GM21576 (cell line): ENCODE data around the gene DYNLT4.
A peak's percentile ranks its signal among the peaks of the same experiment; 100 is the strongest.
"Not testable (repeated sequence)": the region's sequence is repeated elsewhere in the genome, so short reads cannot be mapped to it uniquely, and the experiment has no call there.

Source experiments
- ATAC-seq: cut with Tn5 transposase; IDR thresholded peaks from one replicate; pipeline ENCODE4 v1.9.1; 2021; ENCODE audit warnings: mild to moderate bottlenecking, moderate library complexity; ENCODE audit not compliant: unreplicated experiment

DYNLT4 gene

DNA sequence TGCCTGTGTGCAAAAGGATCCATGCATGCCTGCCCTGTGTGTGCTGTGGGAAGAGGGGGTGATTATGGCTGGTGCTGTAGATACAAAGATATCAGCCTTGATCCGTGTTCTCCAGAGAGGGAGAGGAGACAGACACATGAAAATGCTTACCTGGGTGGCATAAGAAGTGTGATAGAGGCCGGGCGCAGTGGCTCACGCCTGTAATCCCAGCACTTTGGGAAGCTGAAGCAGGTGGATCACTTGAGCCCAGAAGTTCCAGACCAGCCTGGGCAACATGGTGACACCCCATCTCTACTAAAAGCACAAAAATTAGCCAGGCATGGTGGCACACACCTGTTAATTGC is 3.6 kb upstream of the DYNLT4 start:
- ATAC-seq, result not testable (repeated sequence)

GRCh38 chr1:44810101-44810761 is 3.1 kb upstream of the DYNLT4 start:
- no peak for ATAC-seq

GRCh38 chr1:44808938-44809917 is 2.1 kb upstream of the DYNLT4 start:
- ATAC-seq, result peak; percentile 40

GRCh38 chr1:44808063-44808937 is 1.1 kb upstream of the DYNLT4 start, which contains the start of gene BTBD19:
BTBD19 (plus strand) TSS chr1:44808523; CDS start chr1:44808821, 298 bp downstream.
- peak; percentile 30 for ATAC-seq

DNA sequence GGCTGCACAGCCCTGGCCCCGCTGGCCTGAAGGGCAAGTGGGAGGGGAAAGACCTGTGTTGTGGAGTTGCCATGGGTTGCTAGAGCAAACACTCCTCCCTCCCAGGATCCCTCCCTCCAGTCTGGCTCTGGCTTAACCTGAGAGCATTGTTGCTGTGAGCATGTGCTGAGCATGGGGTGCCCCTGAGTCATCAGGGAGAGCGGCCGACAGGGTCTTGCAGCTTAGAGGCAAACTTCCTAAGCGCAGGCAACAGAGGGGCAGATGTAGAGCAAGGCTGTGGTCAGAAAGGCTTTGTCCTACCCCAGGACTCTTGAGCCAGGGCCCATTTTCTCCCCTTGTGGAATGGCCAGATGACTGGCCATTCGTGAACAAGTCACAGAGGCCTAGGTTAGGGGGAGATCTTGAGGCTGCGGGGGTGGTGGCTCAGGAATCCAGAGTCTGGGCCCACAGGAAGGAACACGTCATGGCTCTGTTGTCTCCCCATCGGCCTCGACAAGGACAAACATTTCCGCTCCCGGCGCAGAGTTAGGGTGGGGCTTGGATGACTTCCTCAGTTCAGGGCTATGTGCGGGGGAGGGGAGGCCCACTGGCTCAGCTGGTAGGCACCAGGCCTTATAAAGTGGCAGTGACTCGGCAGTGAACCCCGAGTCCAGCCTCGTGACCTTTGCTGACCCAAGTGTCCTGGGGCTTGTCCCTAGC is 362 bp upstream of the DYNLT4 start:
- peak; percentile 35 for ATAC-seq

DNA sequence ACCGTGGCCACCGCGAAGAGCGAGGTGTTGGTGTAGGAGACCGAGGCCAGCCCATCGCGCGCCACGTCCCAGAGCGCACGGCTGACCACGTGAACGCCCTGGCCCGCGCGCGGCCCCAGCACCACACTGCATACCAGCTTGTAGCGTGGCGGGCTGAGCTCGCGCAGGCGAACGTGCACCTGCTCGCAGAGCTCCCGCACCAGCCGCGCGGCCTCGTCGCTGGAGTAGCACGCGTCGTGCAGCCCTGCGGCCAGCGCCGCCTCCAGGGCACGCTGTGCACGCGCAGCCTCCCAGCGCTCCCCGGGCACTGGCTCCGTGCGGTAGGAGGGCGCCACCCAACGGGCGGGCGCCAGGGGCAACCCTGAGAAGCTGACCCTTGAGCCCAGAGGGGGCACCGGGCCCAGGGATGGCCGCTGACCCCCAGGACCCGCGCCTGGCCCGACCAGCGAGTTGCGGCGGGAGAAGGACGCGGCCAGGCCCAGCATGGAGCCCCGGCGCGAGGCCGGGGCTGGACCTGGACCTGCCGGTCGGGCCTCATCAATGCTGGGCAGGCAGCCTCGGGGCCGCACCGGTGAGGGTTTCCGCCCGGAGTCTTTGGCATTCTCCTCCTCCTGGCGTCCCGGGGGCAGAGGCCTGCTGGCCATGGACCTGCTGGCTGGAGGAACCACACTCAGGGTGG is 987 bp downstream of the DYNLT4 start:
- no peak for ATAC-seq

DNA sequence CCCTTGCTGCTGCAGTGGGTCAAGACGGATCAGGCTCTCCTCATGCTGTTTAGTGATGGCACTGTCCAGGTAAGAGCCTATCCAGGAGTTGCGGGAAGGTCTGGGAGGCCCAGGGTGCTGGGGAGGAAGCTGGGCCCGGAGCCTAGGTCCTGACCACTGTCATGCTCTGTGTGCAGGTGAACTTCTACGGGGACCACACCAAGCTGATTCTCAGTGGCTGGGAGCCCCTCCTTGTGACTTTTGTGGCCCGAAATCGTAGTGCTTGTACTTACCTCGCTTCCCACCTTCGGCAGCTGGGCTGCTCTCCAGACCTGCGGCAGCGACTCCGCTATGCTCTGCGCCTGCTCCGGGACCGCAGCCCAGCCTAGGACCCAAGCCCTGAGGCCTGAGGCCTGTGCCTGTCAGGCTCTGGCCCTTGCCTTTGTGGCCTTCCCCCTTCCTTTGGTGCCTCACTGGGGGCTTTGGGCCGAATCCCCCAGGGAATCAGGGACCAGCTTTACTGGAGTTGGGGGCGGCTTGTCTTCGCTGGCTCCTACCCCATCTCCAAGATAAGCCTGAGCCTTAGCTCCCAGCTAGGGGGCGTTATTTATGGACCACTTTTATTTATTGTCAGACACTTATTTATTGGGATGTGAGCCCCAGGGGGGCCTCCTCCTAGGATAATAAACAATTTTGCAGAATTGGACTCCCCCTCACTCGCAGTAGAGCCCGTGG is 1.7 kb downstream of the DYNLT4 start:
- no peak for ATAC-seq

DNA sequence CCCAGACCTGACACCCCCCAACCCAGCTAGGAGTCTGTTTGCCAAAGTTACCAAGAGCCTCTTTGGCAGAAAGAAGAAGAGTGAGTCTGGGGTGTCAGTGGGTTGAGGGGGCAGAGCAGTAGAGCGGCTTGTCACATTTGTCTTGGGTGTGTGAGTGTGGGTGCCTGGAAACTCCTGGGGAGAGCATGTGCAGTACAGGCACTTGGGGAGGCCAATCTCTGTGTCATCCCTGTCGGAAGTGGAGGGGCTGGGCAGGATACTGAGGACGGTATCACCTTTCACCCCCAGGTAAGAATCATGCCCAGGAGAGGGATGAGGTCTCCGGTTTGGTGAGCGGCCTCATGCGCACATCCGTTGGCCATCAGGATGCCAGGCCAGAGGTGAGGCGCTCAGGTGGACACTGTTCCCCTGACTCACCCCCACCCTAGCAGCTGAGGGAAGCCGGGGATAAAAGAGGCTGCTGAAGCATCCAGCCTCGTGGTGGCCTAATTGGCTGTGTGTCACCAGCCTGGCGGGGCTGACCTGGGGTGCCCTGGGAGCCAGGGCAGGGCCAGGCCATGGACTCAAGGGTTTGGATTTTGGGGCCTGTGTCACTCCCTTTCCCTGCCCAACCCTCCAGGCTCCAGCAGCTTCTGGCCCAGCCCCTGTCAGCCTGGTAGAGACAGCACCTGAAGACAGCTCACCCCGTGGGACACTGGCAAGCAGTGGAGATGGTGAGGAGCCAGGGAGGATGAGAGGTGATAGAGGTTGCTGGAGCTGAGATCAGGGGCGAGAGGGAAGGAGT is 3.6 kb downstream of the DYNLT4 start:
- no peak for ATAC-seq

DNA sequence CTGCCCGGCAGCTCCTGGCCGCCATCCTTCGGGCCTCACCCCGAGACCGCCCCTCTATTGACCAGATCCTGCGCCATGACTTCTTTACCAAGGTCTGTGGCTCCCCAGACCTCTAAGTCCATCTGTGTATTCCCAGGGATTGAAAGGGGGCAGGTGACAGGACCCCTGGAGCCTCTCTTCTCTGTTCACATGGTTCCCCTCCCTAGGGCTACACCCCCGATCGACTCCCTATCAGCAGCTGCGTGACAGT is 4.2 kb downstream of the DYNLT4 start:
- ATAC-seq, result no peak

DNA sequence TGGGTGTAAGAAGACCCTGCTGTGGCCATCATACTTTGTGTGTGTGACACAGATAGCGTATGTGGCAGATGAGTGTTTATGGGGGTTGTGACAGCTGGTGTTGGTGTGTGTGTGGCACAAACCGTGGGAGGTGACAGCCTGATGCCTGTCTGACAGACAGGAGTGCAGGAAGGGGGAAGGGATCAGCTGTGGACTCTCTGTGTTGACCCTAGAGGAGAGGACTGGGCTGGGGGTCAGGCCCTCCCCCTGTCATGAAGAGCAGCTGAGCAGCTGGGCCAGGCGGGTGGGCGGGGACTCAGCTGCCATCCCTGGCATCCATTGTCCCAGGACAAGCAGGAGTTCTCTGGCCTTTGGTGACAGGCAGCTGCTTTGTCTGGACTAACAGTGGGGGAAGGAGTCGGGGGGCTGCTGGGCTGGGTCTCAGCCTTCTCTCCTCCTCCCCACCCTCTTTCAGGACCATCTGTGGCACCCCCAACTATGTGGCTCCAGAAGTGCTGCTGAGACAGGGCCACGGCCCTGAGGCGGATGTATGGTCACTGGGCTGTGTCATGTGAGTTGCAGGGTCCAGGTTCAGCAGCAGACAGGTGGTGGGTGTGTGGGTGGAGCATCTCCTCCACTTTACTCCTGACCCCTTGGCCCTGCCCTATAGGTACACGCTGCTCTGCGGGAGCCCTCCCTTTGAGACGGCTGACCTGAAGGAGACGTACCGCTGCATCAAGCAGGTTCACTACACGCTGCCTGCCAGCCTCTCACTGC is 4.7 kb downstream of the DYNLT4 start:
- ATAC-seq, result no peak

DNA sequence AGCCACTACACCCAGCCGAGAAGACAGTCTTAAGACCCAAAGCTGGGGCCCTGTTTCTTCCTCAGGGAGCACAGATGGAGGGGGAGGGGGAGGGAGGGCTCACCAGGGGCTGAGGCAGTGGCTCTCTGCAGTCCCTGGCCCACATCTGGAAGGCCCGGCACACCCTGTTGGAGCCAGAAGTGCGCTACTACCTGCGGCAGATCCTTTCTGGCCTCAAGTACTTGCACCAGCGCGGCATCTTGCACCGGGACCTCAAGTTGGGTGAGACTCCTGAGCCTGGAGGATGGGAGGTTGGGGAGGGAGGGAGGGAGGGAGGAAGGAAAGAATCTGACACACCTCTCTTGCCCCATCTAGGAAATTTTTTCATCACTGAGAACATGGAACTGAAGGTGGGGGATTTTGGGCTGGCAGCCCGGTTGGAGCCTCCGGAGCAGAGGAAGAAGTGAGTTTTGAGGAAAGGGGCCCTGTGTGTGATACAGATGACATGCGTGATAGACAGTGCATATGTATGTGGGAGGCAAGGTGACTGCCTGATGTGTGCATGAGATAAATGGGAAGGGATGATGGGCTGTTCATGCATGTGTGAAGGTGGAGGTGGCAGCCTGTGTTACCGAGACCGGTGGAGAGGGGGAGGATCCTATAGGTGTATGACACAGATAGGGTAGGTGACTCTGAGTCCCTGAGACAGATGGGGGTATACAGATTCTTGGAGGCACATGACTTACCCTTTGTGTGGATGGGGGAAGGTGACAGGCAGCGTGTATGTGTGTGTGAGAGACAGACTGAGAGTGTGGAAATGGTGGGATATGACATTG is 5.5 kb downstream of the DYNLT4 start:
- no peak for ATAC-seq

- peak; percentile 78 for ATAC-seq
These were observed 7.2 kb downstream of the DYNLT4 start, which contains the start of gene PLK3 for GRCh38 chr1:44799770-44800584. PLK3 (plus strand) TSS chr1:44800377; CDS start chr1:44800464, 87 bp downstream.

DNA sequence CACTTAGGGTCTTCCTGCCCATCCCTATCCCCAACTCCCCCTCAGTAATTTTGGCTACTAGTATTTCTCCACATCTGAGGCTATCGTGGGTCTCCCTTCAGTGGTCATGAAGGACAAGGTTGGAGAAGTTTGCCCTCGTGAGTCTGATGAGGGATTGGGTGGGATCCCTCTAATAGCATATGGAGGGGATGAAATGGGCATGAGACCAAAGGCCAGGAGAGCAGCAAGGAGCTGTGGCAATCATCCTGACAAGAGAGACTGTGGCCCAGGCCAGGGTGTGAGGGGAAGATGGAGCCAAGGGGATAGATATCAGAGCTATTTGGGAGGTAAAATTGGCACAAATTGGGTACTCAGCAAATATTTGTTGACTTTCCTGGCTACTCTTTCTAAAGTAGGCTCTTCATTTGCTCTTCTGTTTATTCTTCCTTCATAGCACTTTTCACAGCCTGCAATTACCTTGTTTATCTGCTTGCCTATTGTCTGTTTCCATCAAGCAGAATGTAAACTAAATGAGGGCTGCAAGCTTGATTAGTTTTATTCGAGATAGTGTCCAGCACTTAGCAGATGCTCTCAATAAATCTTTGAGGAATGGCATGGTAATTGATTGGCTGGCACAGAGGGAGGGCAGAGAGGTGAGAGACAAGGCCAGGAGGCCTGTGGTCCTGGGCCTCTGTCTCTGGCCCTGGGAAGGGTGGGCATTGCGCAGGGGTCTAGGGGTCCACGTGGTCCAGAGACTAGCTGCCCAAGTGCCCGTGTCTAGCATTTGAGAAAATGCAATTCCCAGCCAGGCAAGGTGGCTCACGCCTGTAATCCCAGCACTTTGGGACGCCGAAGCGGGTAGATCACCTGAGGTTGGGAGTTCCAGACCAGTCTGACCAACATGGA is 8.4 kb downstream of the DYNLT4 start:
- no peak for ATAC-seq

DNA sequence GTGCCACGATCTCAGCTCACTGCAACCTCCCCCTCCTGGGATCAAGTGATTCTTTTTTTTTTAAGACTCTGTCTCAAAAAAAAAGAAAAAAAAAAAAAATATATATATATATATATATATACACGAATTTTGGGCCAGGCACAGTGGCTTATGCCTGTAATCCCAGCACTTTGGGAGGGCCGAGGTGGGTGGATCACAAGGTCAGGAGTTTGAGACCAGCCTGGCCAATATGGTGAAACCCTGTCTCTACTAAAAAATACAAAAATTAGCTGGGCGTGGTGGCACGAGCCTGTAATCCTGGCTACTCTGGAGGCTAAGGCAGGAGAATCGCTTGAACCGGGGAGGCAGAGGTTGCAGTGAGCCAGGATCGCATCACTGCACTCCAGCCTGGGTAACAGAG is 9.3 kb downstream of the DYNLT4 start:
- ATAC-seq, result not testable (repeated sequence)

- ATAC-seq, result no peak
These were observed 14.2 kb downstream of the DYNLT4 start for GRCh38 chr1:44792736-44793502.
